ENCODE results near the gene TEX30.

TEX30 gene

DNA sequence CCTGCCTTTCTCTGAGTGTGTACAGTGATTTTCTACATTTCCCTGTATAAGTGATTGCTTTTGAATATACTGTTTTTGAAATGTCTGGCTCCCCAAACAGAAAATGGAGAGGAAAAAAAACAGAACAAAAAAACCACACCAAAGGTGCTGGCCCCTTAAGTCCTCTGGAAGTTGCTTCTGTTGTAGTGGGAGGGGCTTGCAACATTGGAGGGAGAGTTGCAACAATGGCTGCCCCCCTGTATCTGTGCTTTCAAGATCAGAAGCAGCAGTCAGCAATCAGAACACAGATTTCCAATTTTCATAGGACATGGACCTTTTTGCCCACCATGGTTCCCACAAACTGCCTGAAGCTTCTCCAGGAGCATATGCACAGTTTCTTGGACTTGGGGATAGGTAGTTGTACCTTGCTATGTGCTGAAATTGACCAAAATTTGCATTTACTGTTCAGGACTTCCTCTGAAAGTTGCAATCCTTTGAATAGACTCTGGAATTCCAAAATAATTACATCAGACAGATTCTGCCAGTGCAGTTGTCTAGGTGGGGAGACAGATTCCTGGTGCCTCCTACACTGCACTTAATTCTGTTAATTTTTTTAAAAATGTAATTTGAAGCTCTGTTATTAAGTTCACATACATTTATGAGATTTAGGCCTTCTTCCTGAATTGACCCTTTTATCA, 39.2 kb upstream of the TEX30 start:
- DNase-seq (ENCODE audit: low read depth) = peak; percentile 56
- H3K4me3 ChIP-seq (ENCODE audit: low read depth, low read length) = no peak overlapping the region
- TF ChIP-seq, protein P1, sequence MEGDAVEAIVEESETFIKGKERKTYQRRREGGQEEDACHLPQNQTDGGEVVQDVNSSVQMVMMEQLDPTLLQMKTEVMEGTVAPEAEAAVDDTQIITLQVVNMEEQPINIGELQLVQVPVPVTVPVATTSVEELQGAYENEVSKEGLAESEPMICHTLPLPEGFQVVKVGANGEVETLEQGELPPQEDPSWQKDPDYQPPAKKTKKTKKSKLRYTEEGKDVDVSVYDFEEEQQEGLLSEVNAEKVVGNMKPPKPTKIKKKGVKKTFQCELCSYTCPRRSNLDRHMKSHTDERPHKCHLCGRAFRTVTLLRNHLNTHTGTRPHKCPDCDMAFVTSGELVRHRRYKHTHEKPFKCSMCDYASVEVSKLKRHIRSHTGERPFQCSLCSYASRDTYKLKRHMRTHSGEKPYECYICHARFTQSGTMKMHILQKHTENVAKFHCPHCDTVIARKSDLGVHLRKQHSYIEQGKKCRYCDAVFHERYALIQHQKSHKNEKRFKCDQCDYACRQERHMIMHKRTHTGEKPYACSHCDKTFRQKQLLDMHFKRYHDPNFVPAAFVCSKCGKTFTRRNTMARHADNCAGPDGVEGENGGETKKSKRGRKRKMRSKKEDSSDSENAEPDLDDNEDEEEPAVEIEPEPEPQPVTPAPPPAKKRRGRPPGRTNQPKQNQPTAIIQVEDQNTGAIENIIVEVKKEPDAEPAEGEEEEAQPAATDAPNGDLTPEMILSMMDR (conservative IDR thresholded peaks at IDR 0.05; ENCODE audit: low read depth, low read length) = no peak

DNA sequence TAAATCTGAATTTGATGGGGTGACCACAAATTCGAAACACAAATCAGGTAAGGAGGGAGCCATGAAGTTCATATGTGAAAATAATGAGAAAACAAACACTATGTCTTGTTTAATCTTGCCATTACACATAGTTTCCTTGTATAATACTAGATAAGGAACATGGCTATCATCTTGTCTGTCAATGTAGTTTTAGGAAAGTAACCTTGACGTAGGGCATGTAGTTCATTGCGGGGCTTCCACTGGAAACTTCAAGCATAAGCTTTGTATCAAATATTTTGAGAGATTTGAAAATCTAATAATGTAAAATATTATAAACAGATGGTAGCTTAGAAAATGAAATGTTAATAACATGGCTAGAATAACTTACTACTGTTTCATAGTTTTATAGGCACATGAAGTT, 34.1 kb upstream of the TEX30 start:
- no peak overlapping the region for H3K4me3 ChIP-seq (ENCODE audit: low read depth, low read length)
- DNase-seq (ENCODE audit: low read depth) = no peak
- TF ChIP-seq, protein P1 (conservative IDR thresholded peaks at IDR 0.05; ENCODE audit: low read depth, low read length) = no peak

DNA sequence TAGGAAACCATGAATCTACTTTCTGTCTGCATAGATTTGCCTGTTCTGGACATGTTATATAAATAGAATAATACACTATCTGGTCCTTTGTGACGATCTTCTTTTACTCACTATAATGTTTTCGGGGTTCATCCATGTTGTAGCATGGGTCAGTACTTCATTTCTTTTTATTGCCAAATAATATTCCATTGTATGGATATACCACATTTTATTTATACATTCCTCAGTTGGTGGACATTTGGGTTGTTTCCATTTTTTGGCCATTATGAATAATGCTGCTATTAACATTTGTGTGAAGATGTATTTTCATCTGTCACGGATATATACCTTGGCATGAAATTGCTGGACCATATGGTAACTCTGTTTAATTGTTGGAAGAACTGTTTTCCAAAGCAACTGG, 32.1 kb upstream of the TEX30 start:
- no peak overlapping the region for H3K4me3 ChIP-seq (ENCODE audit: low read depth, low read length)
- TF ChIP-seq, protein P1 (conservative IDR thresholded peaks at IDR 0.05; ENCODE audit: low read depth, low read length) = no peak

DNA sequence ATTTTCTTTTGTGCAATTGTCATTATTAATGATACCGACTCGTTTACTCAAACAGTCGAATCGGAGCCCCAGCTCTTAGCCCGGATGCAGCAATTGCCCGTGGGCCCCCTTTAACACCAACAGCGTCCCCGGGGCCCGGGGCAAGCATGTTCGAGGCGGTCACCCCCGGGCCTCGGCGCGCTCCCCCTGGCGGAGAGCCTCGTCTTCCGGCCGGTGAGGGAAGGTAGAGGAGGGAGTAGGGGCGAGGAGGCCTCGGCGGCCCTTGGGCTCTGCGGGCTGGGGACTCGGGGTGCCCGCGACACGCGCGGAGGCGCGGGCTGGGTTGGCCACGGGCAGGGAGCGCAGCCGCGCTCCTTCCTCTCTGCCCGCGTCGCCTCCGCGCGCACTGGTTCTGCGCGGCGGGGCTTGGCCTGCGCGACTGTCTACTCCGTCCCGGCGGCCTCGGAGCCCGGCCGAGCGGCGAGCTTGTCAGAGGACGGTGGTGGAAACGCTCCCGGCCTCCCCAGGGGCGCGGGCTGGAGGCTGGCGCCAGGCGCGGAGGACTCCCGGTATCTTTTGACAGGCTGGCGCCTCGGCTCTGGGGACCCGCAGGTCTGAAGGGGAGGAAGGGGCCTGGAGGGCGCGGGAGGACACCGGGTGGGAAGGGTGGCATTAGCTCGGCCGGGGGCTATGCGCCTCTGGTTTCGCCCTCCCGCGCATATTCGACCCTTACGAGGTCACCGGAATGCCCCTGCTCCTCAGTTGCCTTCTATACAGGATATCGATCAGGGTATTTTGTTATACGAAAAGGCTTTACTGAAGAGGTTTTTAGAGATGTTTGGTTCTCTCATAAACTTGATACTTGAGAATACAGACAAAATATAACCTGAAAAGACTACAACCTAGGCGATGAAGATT, 26.8 kb upstream of the TEX30 start:
- H3K4me3 ChIP-seq (ENCODE audit: low read depth, low read length) = peak overlapping the region; percentile 95
- TF ChIP-seq, protein P1 (conservative IDR thresholded peaks at IDR 0.05; ENCODE audit: low read depth, low read length) = peak; percentile 73
- DNase-seq (ENCODE audit: low read depth) = peak; percentile 82

More for the DNA sequence above, 32.1 kb upstream of the TEX30 start:
- DNase-seq (ENCODE audit: low read depth) = no peak

DNA sequence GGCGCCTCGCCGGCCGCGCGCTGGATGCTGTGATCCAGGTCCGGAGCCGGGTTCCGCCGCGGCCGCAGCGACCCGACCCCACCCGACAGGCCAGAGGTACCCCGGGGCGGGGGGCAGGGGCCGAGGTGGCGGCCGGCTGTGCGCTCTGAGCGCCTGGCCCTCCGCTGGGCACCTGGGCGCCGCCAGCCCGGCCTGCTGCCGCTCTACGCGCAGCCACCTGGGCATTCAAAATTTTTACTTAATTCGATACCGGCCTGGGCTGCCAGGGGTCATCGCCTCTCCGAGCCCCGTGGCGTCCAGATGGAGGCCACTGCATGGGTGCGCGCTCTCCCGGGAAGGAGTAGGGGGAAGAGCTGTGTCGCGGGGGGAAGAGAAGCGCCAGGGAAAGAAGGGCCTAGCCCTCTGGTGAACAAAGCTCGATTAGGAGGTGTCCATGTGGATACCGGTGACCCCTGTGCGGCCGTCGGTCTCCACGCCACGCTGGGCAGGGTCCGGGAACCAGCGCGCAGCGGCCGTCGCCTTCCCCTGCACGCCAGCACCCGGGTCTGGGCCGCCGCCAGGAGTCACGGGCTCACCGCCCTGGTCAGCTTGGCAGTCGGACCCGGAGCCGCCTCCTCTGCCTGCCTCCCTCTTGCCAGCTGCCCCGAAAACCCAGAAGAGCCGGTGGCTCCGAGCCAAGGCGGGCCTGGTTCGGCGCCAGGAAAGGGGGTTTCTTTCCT, 26.0 kb upstream of the TEX30 start:
- peak overlapping the region; percentile 95 for H3K4me3 ChIP-seq (ENCODE audit: low read depth, low read length)
- peak; percentile 21 for DNase-seq (ENCODE audit: low read depth)
- TF ChIP-seq, protein P1 (conservative IDR thresholded peaks at IDR 0.05; ENCODE audit: low read depth, low read length) = no peak

DNA sequence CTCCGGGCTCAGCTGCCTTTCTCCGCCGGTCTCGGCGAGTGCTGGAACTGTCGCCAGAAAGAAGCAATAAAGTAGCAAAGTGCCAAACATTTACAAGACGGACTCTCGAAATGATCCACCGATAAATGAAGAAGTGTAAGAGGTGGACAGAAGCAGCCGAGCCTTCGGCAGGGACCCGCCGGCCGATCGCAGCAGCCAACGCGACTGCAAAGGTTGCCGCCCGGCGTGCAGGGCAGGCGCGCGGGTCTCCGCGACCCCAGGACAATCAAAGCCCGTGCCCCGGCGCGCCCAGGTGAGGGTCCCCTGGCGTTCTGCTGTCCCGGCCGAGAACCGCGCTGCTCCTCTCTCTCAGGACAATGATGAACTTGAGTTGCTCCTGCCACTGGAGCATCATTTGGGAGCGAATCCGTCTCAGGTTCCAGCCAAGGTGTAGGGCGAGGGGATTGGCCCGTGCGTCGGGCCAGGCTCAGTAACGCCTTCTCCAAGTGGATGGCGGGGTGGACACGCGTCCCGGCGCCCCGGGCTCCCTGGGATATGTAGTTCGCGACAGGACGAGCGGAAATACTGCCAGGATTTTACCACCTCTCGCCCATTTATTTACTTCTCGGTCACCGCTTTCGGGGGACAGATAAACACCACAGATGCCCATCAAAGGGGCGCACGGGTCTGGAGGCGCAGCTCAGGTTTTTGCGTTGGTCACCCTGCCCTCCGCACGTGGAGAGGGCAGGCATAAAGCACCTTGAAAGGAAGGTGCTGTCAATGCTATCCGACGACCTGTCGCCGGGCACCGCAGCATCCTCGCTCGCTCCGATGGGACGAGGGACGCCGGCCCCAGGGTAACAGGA, 25.2 kb upstream of the TEX30 start, which contains the start of the genes BIVM and POGLUT2:
Gene BIVM, plus strand, starts transcription at position 539 of the 845 bp plus-strand sequence. CDS start 8,149 bp downstream, outside the sequence.
Gene POGLUT2, minus strand, starts transcription at position 396 of the 845 bp plus-strand sequence. Its CDS starts 306 bp downstream, at position 90.
- TF ChIP-seq, protein P1 (conservative IDR thresholded peaks at IDR 0.05; ENCODE audit: low read depth, low read length) = no peak
- DNase-seq (ENCODE audit: low read depth) = peak; percentile 97
- peak within 1 kb of the TSS; percentile 95 for H3K4me3 ChIP-seq (ENCODE audit: low read depth, low read length)

Data from choroid plexus epithelial cell (primary cell).